ENCODE results near the gene RAB28. TPM values are rescaled to one million over a fixed set of nuclear protein-coding genes. Genes with fewer than 3 reads are reported as not detected.

The RAB28 gene
- polyA plus RNA-seq, 5 donors: 29.5 to 41.4 (median 30.6) TPM

GRCh38 chr4:13384055-13384454 lies 100.1 kb downstream of the RAB28 start:
- no peak for DNase-seq

GRCh38 chr4:13378973-13379759 lies 105.0 kb downstream of the RAB28 start:
- DNase-seq: no peak

- DNase-seq: peak in 1 of 2 donors; percentile 13
Measured at GRCh38 chr4:13371048-13371447, 113.1 kb downstream of the RAB28 start.

GRCh38 chr4:13368217-13368616 lies 115.9 kb downstream of the RAB28 start:
- DNase-seq: no peak

GRCh38 chr4:13367691-13368090 lies 116.4 kb downstream of the RAB28 start:
- DNase-seq: no peak

- DNase-seq: no peak
Measured at GRCh38 chr4:13367244-13367643, 116.9 kb downstream of the RAB28 start.

- DNase-seq: no peak
Measured at GRCh38 chr4:13365195-13365594, 118.9 kb downstream of the RAB28 start.

GRCh38 chr4:13364653-13365052 lies 119.5 kb downstream of the RAB28 start:
- no peak for DNase-seq

GRCh38 chr4:13364172-13364571 lies 120.0 kb downstream of the RAB28 start:
- DNase-seq: no peak

GRCh38 chr4:13359809-13360208 lies 124.3 kb downstream of the RAB28 start:
- no peak for DNase-seq

GRCh38 chr4:13355111-13355880 lies 128.8 kb downstream of the RAB28 start:
- peak; percentile 45 to 47 for DNase-seq

GRCh38 chr4:13349096-13349495 lies 135.0 kb downstream of the RAB28 start:
- DNase-seq: no peak

- DNase-seq: no peak
Measured at GRCh38 chr4:13348216-13348615, 135.9 kb downstream of the RAB28 start.

- no peak for DNase-seq
Measured at GRCh38 chr4:13347517-13348125, 136.5 kb downstream of the RAB28 start.

- no peak for DNase-seq
Measured at GRCh38 chr4:13344216-13344615, 139.9 kb downstream of the RAB28 start.

GRCh38 chr4:13340672-13341071 lies 143.5 kb downstream of the RAB28 start:
- no peak for DNase-seq

- peak; percentile 27 to 35 for DNase-seq
Measured at GRCh38 chr4:13331827-13332226, 152.3 kb downstream of the RAB28 start.

GRCh38 chr4:13329963-13330362 lies 154.2 kb downstream of the RAB28 start:
- no peak for DNase-seq

- DNase-seq: no peak
Measured at GRCh38 chr4:13329340-13329850, 154.7 kb downstream of the RAB28 start.

GRCh38 chr4:13328591-13328990 lies 155.5 kb downstream of the RAB28 start:
- DNase-seq: no peak

GRCh38 chr4:13327991-13328390 lies 156.1 kb downstream of the RAB28 start:
- DNase-seq: no peak

- no peak for DNase-seq
Measured at GRCh38 chr4:13325744-13326143, 158.4 kb downstream of the RAB28 start.

- DNase-seq: no peak
Measured at GRCh38 chr4:13323921-13324320, 160.2 kb downstream of the RAB28 start.

Data from right lung (tissue), 5 donors.